Ovary (tissue), 3 donors: ENCODE results near the gene ANO10.

ENCODE experiments used
- POLR2A ChIP-seq: fragments of 450-650 bp; IDR thresholded peaks from one replicate; pipeline ENCODE4 v1.6.1; 2017; ENCODE audit warnings: antibody characterized with exemption, mild to moderate bottlenecking, moderate library complexity
- TF ChIP-seq, protein P1 (sequence below), 3 donors: fragments of 450-650 bp in 2 of 3; fragments of 200-600 bp in 1 of 3; IDR thresholded peaks; one replicate each; pipeline versions ENCODE4 v1.5.1 to v1.8.0; 2016 to 2022; ENCODE audit warnings: antibody characterized with exemption in 3 of 3, mild to moderate bottlenecking in 1 of 3
- donor health status: DM: no; HTN: no; CAD: no.

DNA sequence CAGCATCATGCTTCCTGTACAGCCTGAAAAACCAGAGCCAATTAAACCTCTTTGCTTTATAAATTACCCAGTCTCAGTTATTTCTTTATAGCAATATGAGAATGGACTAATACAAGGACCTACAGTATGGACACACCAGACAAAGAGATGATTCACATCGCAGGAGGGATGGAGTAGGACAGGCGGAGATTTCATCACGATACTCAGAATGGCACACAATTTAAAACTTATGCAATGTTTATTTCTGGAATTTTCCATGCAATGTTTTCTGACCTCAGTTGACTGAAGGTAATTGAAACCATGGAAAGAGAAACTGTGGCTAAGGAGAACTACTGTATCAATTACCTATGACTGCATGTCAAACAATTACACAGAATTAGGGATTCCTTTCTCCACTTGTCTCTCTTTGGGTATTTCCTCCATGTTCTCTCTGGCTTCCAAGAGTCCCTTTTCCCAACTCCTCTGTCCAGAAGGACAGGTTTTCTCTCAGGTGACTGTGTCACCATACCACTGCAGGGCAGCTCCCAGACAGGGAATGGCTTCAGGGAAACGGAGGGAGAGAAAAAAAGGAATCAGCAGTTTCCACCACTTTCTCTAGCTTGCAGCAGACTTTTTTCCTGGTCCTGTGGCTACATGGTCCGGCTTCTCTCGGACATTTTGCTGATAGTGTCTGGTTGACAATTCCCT is 3.0 kb upstream of the ANO10 start:
- TF ChIP-seq POLR2A, result no peak
- TF ChIP-seq, protein P1, sequence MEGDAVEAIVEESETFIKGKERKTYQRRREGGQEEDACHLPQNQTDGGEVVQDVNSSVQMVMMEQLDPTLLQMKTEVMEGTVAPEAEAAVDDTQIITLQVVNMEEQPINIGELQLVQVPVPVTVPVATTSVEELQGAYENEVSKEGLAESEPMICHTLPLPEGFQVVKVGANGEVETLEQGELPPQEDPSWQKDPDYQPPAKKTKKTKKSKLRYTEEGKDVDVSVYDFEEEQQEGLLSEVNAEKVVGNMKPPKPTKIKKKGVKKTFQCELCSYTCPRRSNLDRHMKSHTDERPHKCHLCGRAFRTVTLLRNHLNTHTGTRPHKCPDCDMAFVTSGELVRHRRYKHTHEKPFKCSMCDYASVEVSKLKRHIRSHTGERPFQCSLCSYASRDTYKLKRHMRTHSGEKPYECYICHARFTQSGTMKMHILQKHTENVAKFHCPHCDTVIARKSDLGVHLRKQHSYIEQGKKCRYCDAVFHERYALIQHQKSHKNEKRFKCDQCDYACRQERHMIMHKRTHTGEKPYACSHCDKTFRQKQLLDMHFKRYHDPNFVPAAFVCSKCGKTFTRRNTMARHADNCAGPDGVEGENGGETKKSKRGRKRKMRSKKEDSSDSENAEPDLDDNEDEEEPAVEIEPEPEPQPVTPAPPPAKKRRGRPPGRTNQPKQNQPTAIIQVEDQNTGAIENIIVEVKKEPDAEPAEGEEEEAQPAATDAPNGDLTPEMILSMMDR (IDR thresholded peaks at IDR 0.05), result no peak
